MM.1S (cell line): Measurements from ENCODE around the gene LRMDA.

Experiments
- DNase-seq: peaks from one replicate; pipeline ENCODE4 v3.0.0-alpha.2; 2015
- H2AFZ ChIP-seq: fragments of 300-600 bp; sonication (generic); 2 replicates; pipeline ENCODE4 v1.6.0; 2016; ENCODE audit warnings: antibody characterized with exemption, low read length
- H3F3A ChIP-seq: fragments of 300-600 bp; sonication (generic); 2 replicates; pipeline ENCODE4 v1.6.1; 2016; ENCODE audit warnings: mild to moderate bottlenecking, antibody characterized with exemption, low read length, moderate library complexity, mixed read lengths; ENCODE audit not compliant: insufficient read depth
- H3K27ac ChIP-seq: fragments of 300-600 bp; sonication (generic); 2 replicates; pipeline ENCODE4 v1.5.1; 2016; ENCODE audit warnings: mild to moderate bottlenecking, low read length
- H3K27me3 ChIP-seq: fragments of 300-600 bp; sonication (generic); replicated peaks from 2 replicates; pipeline ENCODE4 v1.6.0; 2016; ENCODE audit warnings: low read length; ENCODE audit not compliant: insufficient read depth
- H3K36me3 ChIP-seq: fragments of 300-600 bp; sonication (generic); replicated peaks from 2 replicates; pipeline ENCODE4 v1.6.1; 2016; ENCODE audit warnings: mild to moderate bottlenecking, low read length, mixed read lengths; ENCODE audit not compliant: insufficient read depth
- H3K4me1 ChIP-seq: fragments of 300-600 bp; sonication (generic); 2 replicates; pipeline ENCODE4 v1.6.1; 2016; ENCODE audit warnings: low read length, mixed read lengths
- H3K4me2 ChIP-seq: fragments of 300-600 bp; sonication (generic); 2 replicates; pipeline ENCODE4 v1.6.0; 2016; ENCODE audit warnings: low read depth, low read length
- H3K4me3 ChIP-seq: fragments of 300-600 bp; sonication (generic); 2 replicates; pipeline ENCODE4 v1.5.1; 2016; ENCODE audit warnings: low read length, mixed read lengths
- H3K79me2 ChIP-seq: fragments of 300-600 bp; sonication (generic); 2 replicates; pipeline ENCODE4 v1.6.1; 2016; ENCODE audit warnings: mixed run types, low read length, mixed read lengths
- H3K9ac ChIP-seq: fragments of 300-600 bp; sonication (generic); 2 replicates; pipeline ENCODE4 v1.6.1; 2016; ENCODE audit warnings: low read length, mixed read lengths
- H3K9me2 ChIP-seq: fragments of 300-600 bp; sonication (generic); replicated peaks from 2 replicates; pipeline ENCODE4 v1.6.1; 2016; ENCODE audit warnings: mild to moderate bottlenecking, low read length, mixed read lengths; ENCODE audit not compliant: insufficient read depth
- H3K9me3 ChIP-seq: fragments of 300-600 bp; sonication (generic); replicated peaks from 2 replicates; pipeline ENCODE4 v1.6.1; 2016; ENCODE audit warnings: mild to moderate bottlenecking, low read length, mixed read lengths; ENCODE audit not compliant: insufficient read depth
- H4K20me1 ChIP-seq: fragments of 300-600 bp; sonication (generic); 2 replicates; pipeline ENCODE4 v1.6.1; 2016; ENCODE audit warnings: mild to moderate bottlenecking, low read length, moderate library complexity, mixed read lengths; ENCODE audit not compliant: insufficient read depth
- EZH2 ChIP-seq: fragments of 300-600 bp; sonication (generic); optimal IDR thresholded peaks from 2 replicates; pipeline ENCODE3; 2017; ENCODE audit warnings: low read depth, mild to moderate bottlenecking, antibody characterized with exemption, low read length, mixed read lengths
- EZH2phosphoT487 ChIP-seq: fragments of 300-600 bp; sonication (generic); IDR thresholded peaks from 2 replicates; pipeline ENCODE4 v1.6.1; 2018; ENCODE audit warnings: antibody characterized with exemption, low read length
- TF ChIP-seq, protein P1 (sequence below): fragments of 300-600 bp; sonication (generic); IDR thresholded peaks from 2 replicates; pipeline ENCODE4 v1.5.1; 2016; ENCODE audit warnings: antibody characterized with exemption, low read length, mixed read lengths

The LRMDA gene

DNA sequence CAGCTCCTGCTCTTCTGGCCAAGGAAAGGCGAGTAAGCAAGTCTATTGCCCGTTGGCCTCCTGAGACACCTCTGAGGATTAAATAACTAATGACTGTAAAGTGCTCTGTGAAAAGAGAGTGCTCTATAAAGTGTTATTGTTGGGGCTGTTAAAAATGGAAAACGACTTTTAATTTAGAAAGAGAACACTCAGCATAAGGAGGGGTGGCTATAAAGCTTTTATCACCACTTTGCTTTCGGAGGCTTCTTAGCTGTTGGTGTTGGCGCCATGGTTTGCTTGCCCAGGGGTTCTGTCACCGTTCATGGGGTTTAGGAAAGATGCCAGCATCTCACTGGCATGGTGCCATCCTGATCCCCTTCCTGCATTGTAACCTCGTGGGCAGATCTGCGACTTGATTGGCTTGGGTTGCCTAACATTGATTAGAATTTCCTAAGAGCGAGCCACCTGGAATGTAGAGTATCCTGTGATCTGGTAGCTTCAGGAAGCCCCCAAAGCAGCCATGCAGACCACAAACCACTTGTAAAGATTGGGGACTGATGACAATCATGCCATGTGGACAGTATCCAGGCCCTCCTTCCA lies 509.9 kb downstream of the LRMDA start:
- no peak for DNase-seq
- H3F3A ChIP-seq: no peaks in the 10 kb centered on the region
- H3K9ac ChIP-seq: no peak overlapping the region
- H3K9me2 ChIP-seq: no peaks in the 10 kb centered on the region
- no peaks in the 10 kb centered on the region for H3K27me3 ChIP-seq
- H3K4me1 ChIP-seq: no peaks in the 10 kb centered on the region
- no peak for TF ChIP-seq EZH2phosphoT487
- no peak for TF ChIP-seq EZH2
- TF ChIP-seq, protein P1, sequence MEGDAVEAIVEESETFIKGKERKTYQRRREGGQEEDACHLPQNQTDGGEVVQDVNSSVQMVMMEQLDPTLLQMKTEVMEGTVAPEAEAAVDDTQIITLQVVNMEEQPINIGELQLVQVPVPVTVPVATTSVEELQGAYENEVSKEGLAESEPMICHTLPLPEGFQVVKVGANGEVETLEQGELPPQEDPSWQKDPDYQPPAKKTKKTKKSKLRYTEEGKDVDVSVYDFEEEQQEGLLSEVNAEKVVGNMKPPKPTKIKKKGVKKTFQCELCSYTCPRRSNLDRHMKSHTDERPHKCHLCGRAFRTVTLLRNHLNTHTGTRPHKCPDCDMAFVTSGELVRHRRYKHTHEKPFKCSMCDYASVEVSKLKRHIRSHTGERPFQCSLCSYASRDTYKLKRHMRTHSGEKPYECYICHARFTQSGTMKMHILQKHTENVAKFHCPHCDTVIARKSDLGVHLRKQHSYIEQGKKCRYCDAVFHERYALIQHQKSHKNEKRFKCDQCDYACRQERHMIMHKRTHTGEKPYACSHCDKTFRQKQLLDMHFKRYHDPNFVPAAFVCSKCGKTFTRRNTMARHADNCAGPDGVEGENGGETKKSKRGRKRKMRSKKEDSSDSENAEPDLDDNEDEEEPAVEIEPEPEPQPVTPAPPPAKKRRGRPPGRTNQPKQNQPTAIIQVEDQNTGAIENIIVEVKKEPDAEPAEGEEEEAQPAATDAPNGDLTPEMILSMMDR: no peak
- H3K79me2 ChIP-seq: no peaks in the 10 kb centered on the region
- H3K4me2 ChIP-seq: no peak overlapping the region
- H3K27ac ChIP-seq: no peak overlapping the region
- H2AFZ ChIP-seq: no peak overlapping the region
- H3K9me3 ChIP-seq: no peaks in the 10 kb centered on the region
- H3K36me3 ChIP-seq: no peaks in the 10 kb centered on the region
- H4K20me1 ChIP-seq: no peaks in the 10 kb centered on the region
- H3K4me3 ChIP-seq: no peak overlapping the region

DNA sequence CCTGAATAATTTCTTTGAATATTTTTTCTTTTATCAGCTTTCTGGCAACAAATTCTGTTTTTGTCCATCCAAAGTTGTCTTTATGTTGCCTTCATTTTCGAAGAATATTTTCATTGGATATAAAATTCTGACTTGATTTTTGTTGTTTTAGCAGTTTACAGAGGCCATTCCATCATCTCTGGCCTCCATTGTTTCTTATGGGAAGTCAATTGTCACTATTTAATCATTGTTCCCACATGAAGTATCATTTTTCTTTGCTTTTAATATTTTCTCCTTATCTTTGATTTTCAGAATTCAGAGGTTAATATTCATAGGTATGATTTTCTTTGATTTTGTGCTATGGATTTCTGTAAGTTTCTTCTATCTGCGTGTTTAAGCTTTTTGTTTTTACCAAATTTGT lies 512.6 kb downstream of the LRMDA start:
- Histone ChIP-seq H3K9ac (no peak overlapping the region), H3K79me2 (no peaks in the 10 kb centered on the region), H3K36me3 (no peaks in the 10 kb centered on the region), H3K27me3 (no peaks in the 10 kb centered on the region), H3K27ac (no peak overlapping the region), H3F3A (no peaks in the 10 kb centered on the region), H3K4me3 (no peak overlapping the region), H2AFZ (no peak overlapping the region), H3K9me2 (no peaks in the 10 kb centered on the region), H3K4me1 (no peaks in the 10 kb centered on the region), H3K4me2 (no peak overlapping the region), H4K20me1 (no peaks in the 10 kb centered on the region), H3K9me3 (no peaks in the 10 kb centered on the region)
- DNase-seq: no peak
- no peak for TF ChIP-seq EZH2
- no peak for TF ChIP-seq EZH2phosphoT487
- TF ChIP-seq, protein P1: no peak

GRCh38 chr10:75948583-75948982 lies 517.2 kb downstream of the LRMDA start:
- Histone ChIP-seq H2AFZ (no peak overlapping the region), H3K9me3 (no peaks in the 10 kb centered on the region), H3K4me1 (no peaks in the 10 kb centered on the region), H3K27ac (no peak overlapping the region), H3K9ac (no peak overlapping the region), H3K4me3 (no peak overlapping the region), H3K9me2 (no peaks in the 10 kb centered on the region), H3K4me2 (no peak overlapping the region), H4K20me1 (no peaks in the 10 kb centered on the region), H3K27me3 (no peaks in the 10 kb centered on the region), H3F3A (no peaks in the 10 kb centered on the region), H3K79me2 (no peaks in the 10 kb centered on the region), H3K36me3 (no peaks in the 10 kb centered on the region)
- no peak for TF ChIP-seq EZH2
- TF ChIP-seq, protein P1: no peak
- no peak for TF ChIP-seq EZH2phosphoT487
- no peak for DNase-seq
